PC-3 (cell line): Measurements from ENCODE around the gene FN3KRP. TPM values are rescaled to one million over a fixed set of nuclear protein-coding genes. Genes with fewer than 3 reads are reported as not detected.

Experiments
- ATAC-seq: fragments of 200-7000 bp; cut with Tn5 transposase; 2 replicates; pipeline ENCODE4 v1.9.1; 2020; ENCODE audit warnings: mild to moderate bottlenecking, moderate library complexity
- BruUV-seq: library from RNA; stranded (reverse); fragments of 400-500 nt; replicated peaks from 2 replicates; lab custom pipeline; 2021; lab: Mats Ljungman, UMichigan
- CTCF ChIA-PET: fragments of 300-600 bp; sonication (Branson Sonifier 250); formaldehyde crosslinking; loops from one replicate; lab custom pipeline; 2022; ENCODE audit warnings: antibody characterized with exemption; lab: Charles Lee
- POLR2A ChIA-PET: fragments of 300-600 bp; sonication (Branson Sonifier 250); formaldehyde crosslinking; loops from one replicate; lab custom pipeline; 2022; ENCODE audit warnings: antibody characterized with exemption; ENCODE audit not compliant: unreplicated experiment; lab: Charles Lee
- DNase-seq: peaks from one replicate; pipeline ENCODE4 v3.0.0-alpha.2; 2015
- H2AFZ ChIP-seq: fragments of 300-600 bp; sonication (generic); 2 replicates; pipeline ENCODE4 v1.6.0; 2016; ENCODE audit warnings: antibody characterized with exemption, low read length
- H3F3A ChIP-seq: fragments of 300-600 bp; sonication (generic); one replicate; pipeline ENCODE4 v1.6.0; 2017; ENCODE audit warnings: antibody characterized with exemption, low read length, control low read depth, mild to moderate bottlenecking; ENCODE audit not compliant: unreplicated experiment
- H3K27ac ChIP-seq: fragments of 300-600 bp; sonication (generic); 2 replicates; pipeline ENCODE4 v1.5.1; 2016; ENCODE audit warnings: mild to moderate bottlenecking, low read length
- H3K27me3 ChIP-seq: fragments of 300-600 bp; sonication (generic); 2 replicates; pipeline ENCODE4 v1.6.1; 2016; ENCODE audit warnings: low read length, mixed read lengths
- H3K36me3 ChIP-seq: fragments of 300-600 bp; sonication (generic); 2 replicates; pipeline ENCODE4 v1.6.1; 2016; ENCODE audit warnings: low read depth, mixed run types, low read length, mixed read lengths
- H3K4me1 ChIP-seq: fragments of 300-600 bp; sonication (generic); 2 replicates; pipeline ENCODE4 v1.5.1; 2016; ENCODE audit warnings: low read length; ENCODE audit not compliant: insufficient read depth
- H3K4me2 ChIP-seq: fragments of 300-600 bp; sonication (generic); 2 replicates; pipeline ENCODE4 v1.6.0; 2016; ENCODE audit warnings: low read length
- H3K4me3 ChIP-seq: fragments of 300-600 bp; sonication (generic); 2 replicates; pipeline ENCODE4 v1.5.1; 2016; ENCODE audit warnings: mild to moderate bottlenecking, low read length, mixed read lengths
- H3K79me2 ChIP-seq: fragments of 300-600 bp; sonication (generic); 2 replicates; pipeline ENCODE4 v1.6.1; 2017; ENCODE audit warnings: low read length, mixed read lengths
- H3K9ac ChIP-seq: fragments of 300-600 bp; sonication (generic); 2 replicates; pipeline ENCODE4 v1.6.0; 2016; ENCODE audit warnings: mild to moderate bottlenecking, low read length
- H3K9me2 ChIP-seq: fragments of 300-600 bp; sonication (generic); replicated peaks from 2 replicates; pipeline ENCODE4 v1.6.1; 2016; ENCODE audit warnings: mixed run types, low read length, mixed read lengths
- H3K9me3 ChIP-seq: fragments of 300-600 bp; sonication (generic); 2 replicates; pipeline ENCODE4 v1.6.1; 2016; ENCODE audit warnings: low read length, mixed read lengths
- H4K20me1 ChIP-seq: fragments of 300-600 bp; sonication (generic); 2 replicates; pipeline ENCODE4 v1.6.1; 2016; ENCODE audit warnings: low read length, mixed read lengths
- CTCF ChIP-seq: fragments of 300-600 bp; sonication (generic); conservative IDR thresholded peaks from 2 replicates; pipeline ENCODE4 v1.5.1; 2017; ENCODE audit warnings: antibody characterized with exemption, low read depth, mild to moderate bottlenecking, low read length
- EZH2 ChIP-seq: fragments of 300-600 bp; sonication (generic); IDR thresholded peaks from one replicate; pipeline ENCODE4 v1.6.1; 2017; ENCODE audit warnings: antibody characterized with exemption, mild to moderate bottlenecking, low read length; ENCODE audit not compliant: unreplicated experiment
- EZH2phosphoT487 ChIP-seq: fragments of 300-600 bp; sonication (generic); IDR thresholded peaks from 2 replicates; pipeline ENCODE4 v1.6.1; 2018; ENCODE audit warnings: mild to moderate bottlenecking, antibody characterized with exemption, low read length, borderline replicate concordance
- intact Hi-C: fragments of 100-400 bp; cut with micrococcal nuclease; formaldehyde crosslinking; loops from 2 replicates; pipeline ENCODE4 v1.9.0; 2023
- microRNA-seq: library from miRNA; unstranded; fragments of <30 nt; microRNA quantifications from one replicate; pipeline ENCODE4 v1.1.0, GENCODE V29; 2020; ENCODE audit not compliant: unreplicated experiment
- total RNA-seq: library from RNA; depleted of rRNA; stranded (reverse); fragments of >200 nt; gene quantifications from 2 replicates; pipeline ENCODE4 v1.2.3, GENCODE V29; 2014; rRNA removed

FN3KRP gene
- total RNA-seq, 1 experiment from 2014 or later, result 37.4 TPM

GRCh38 chr17:82776454-82776853 is 59.9 kb downstream of the FN3KRP start:
- H3K9me2 ChIP-seq, result no peaks in the 10 kb centered on the region
- DNase-seq (no peak), ATAC-seq (no peak)
- no peak overlapping the region for H3K4me3 ChIP-seq
- no peaks in the 10 kb centered on the region for H3K4me1 ChIP-seq
- BruUV-seq, result no TSS peak
- H3K9me3 ChIP-seq, result no peaks in the 10 kb centered on the region
- intact Hi-C loops, result no loop called here
- ChIA-PET CTCF (no interaction called here), POLR2A (no interaction called here)
- H3K27ac ChIP-seq, result no peak overlapping the region
- no peak overlapping the region for H2AFZ ChIP-seq
- no peaks in the 10 kb centered on the region for H3K79me2 ChIP-seq
- peaks cover 4% of the 10 kb centered on the region; the same call in 1 of the 2 replicates for H3K36me3 ChIP-seq
- H3K4me2 ChIP-seq, result no peak overlapping the region
- TF ChIP-seq EZH2phosphoT487 (no peak), CTCF (no peak), EZH2 (no peak)
- H3K9ac ChIP-seq, result no peak overlapping the region
- no peaks in the 10 kb centered on the region for H4K20me1 ChIP-seq
- H3F3A ChIP-seq, result no peaks in the 10 kb centered on the region
- no peaks in the 10 kb centered on the region for H3K27me3 ChIP-seq

Small RNAs within 50 kb of the gene (microRNA-seq; reads per million reads assigned to microRNA genes)
- 0.75 reads per million for gene MIR4525

Other genes with a start within 250 kb of the FN3KRP start
- gene FOXK2, start 197.0 kb upstream of the FN3KRP start, total RNA-seq, result 60.5 and 71.0 TPM in 2 replicates
- gene WDR45B, start 68.3 kb upstream of the FN3KRP start, total RNA-seq, result 101 and 110 TPM in 2 replicates
- gene RAB40B, start 18.0 kb upstream of the FN3KRP start, total RNA-seq, result 16.5 and 22.4 TPM in 2 replicates
- 8.4 and 14.7 TPM in 2 replicates for gene FN3K, start 18.9 kb downstream of the FN3KRP start, total RNA-seq
- 29.6 and 52.5 TPM in 2 replicates for gene TBCD, start 35.4 kb downstream of the FN3KRP start, total RNA-seq
- gene ZNF750, start 123.3 kb downstream of the FN3KRP start, total RNA-seq, result not detected in 2 replicates